AG04450 (cell line): ENCODE results near the gene BLOC1S1. TPM values are rescaled to one million over a fixed set of nuclear protein-coding genes. Genes with fewer than 3 reads are reported as not detected.

Experiments
- CTCF ChIA-PET: fragments of 300-600, 350-600 bp; formaldehyde crosslinking; extraction: SDS; loops from one replicate; lab custom pipeline; 2022; ENCODE audit warnings: antibody characterized with exemption, inconsistent platforms; lab: Charles Lee
- POLR2A ChIA-PET: fragments of 350-600 bp; formaldehyde crosslinking; extraction: SDS; loops from one replicate; lab custom pipeline; 2021; ENCODE audit warnings: antibody characterized with exemption, inconsistent platforms; lab: Yijun Ruan, JAX
- DNase-seq: peaks from one replicate; pipeline ENCODE4 v3.0.0-alpha.2; 2011; ENCODE audit warnings: low read depth, low spot score
- H3K27ac ChIP-seq: one replicate; pipeline ENCODE4 v1.5.1; 2012; ENCODE audit warnings: low read depth, low read length, control low read depth
- H3K27me3 ChIP-seq: one replicate; pipeline ENCODE4 v1.6.0; 2012; ENCODE audit warnings: low read length; ENCODE audit not compliant: control insufficient read depth, insufficient read depth
- H3K4me3 ChIP-seq: 2 replicates; pipeline ENCODE4 v1.5.1; 2011; ENCODE audit warnings: mild to moderate bottlenecking, low read depth, low read length, control low read depth
- H3K9me3 ChIP-seq: 2 replicates; pipeline ENCODE4 v1.5.1; 2012; ENCODE audit warnings: low read length; ENCODE audit not compliant: control insufficient read depth, insufficient read depth
- CTCF ChIP-seq: IDR thresholded peaks from 2 replicates; pipeline ENCODE4 v1.5.1; 2011; ENCODE audit warnings: low read depth, low read length, control low read depth, inconsistent platforms
- polyA plus RNA-seq: library from polyadenylated mRNA; depleted of rRNA; stranded (reverse); fragments of >200 nt; gene quantifications from 2 replicates; pipeline ENCODE4 v1.2.3, GENCODE V29; 2011

Gene BLOC1S1
- polyA plus RNA-seq, 1 experiment, result 132 TPM

GRCh38 chr12:55682087-55682796, 33.6 kb upstream of the BLOC1S1 start:
- no peak for DNase-seq
- POLR2A ChIA-PET, result no interaction called here
- Histone ChIP-seq H3K27ac (no peak overlapping the region), H3K4me3 (no peak overlapping the region; the same call in 1 of the 2 replicates), H3K9me3 (no peaks in the 10 kb centered on the region), H3K27me3 (peaks cover 9% of the 10 kb centered on the region)
- CTCF ChIA-PET, result interaction anchor here (0.7 to 1.6 kb wide), 6 partner anchors 9 to 250 kb away, joined by 3 to 6 read pairs (median 4); no protein-coding TSS in a partner anchor
- TF ChIP-seq CTCF, result no peak

DNA sequence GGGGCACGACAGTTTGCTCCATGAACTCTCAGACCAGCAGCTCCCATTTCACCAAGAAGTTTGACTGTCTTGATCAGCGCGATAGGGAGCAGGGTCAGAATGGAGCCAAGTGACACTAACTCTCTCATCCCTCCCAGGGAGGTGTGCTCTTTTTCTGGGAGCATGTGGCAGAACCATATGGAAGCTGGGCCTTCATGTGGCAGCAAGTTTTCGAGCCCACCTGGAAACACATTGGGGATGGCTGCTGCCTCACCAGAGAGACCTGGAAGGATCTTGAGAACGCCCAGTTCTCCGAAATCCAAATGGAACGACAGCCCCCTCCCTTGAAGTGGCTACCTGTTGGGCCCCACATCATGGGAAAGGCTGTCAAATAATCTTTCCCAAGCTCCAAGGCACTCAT, 32.2 kb upstream of the BLOC1S1 start:
- POLR2A ChIA-PET, result no interaction called here
- no peak overlapping the region for H3K27ac ChIP-seq
- TF ChIP-seq CTCF, result no peak
- H3K9me3 ChIP-seq, result no peaks in the 10 kb centered on the region
- CTCF ChIA-PET, result no interaction called here
- no peak for DNase-seq
- no peak overlapping the region for H3K4me3 ChIP-seq
- peaks cover 9% of the 10 kb centered on the region for H3K27me3 ChIP-seq

- Histone ChIP-seq H3K9me3 (no peaks in the 10 kb centered on the region), H3K27me3 (peaks cover 9% of the 10 kb centered on the region), H3K27ac (no peak overlapping the region), H3K4me3 (no peak overlapping the region)
- ChIA-PET POLR2A (no interaction called here), CTCF (no interaction called here)
- no peak for TF ChIP-seq CTCF
- DNase-seq, result no peak
Measured at GRCh38 chr12:55684761-55685370, 31.0 kb upstream of the BLOC1S1 start.

DNA sequence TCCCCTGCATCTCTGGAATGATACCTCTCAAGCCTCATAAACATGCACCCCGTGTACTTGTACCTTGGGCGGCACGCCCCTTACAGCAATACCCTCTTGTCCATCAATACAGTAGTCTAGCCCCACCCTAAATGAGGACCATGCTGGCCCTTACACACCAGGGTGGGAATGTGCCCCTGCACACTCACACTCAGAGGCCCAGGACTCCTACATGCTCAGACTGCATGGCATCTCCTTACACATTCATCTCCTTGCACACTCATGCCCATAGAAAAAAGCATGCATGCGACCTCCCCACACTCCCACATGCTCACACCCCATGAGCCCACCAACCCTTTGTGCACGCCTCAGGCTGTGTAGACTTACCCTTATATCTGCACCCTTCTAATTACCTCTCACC, 30.2 kb upstream of the BLOC1S1 start:
- no peak for TF ChIP-seq CTCF
- no peak for DNase-seq
- Histone ChIP-seq H3K9me3 (no peaks in the 10 kb centered on the region), H3K4me3 (no peak overlapping the region), H3K27me3 (peaks cover 9% of the 10 kb centered on the region), H3K27ac (no peak overlapping the region)
- CTCF ChIA-PET, result no interaction called here
- POLR2A ChIA-PET, result no interaction called here

GRCh38 chr12:55686366-55687010, 29.4 kb upstream of the BLOC1S1 start:
- DNase-seq, result no peak
- POLR2A ChIA-PET, result no interaction called here
- CTCF ChIA-PET, result interaction anchor here (1.0 kb wide), 1 partner anchor 30 kb away, joined by 6 read pairs; no protein-coding TSS in a partner anchor
- no peak for TF ChIP-seq CTCF
- H3K4me3 ChIP-seq, result no peak overlapping the region
- H3K9me3 ChIP-seq, result no peaks in the 10 kb centered on the region
- peaks cover 9% of the 10 kb centered on the region for H3K27me3 ChIP-seq
- no peak overlapping the region for H3K27ac ChIP-seq
